Liver (tissue), 9 donors: ENCODE measurements around the gene LMAN2. TPM values are rescaled to one million over a fixed set of nuclear protein-coding genes. Genes with fewer than 3 reads are reported as not detected.
A peak's percentile ranks its signal among the peaks of the same experiment; 100 is the strongest.

Experiments
- DNase-seq: peaks from one replicate; pipeline ENCODE4 v3.0.0-alpha.2; 2017; ENCODE audit warnings: low spot score
- H3K27ac ChIP-seq, 2 donors: one replicate each; pipeline ENCODE4 v1.7.0; 2013; ENCODE audit warnings: inconsistent platforms in 2 of 2, low read length in 2 of 2, control low read depth in 1 of 2, low read depth in 1 of 2, mild to moderate bottlenecking in 1 of 2
- H3K27me3 ChIP-seq, 4 donors: one replicate each; pipeline versions ENCODE4 v1.6.1 to v1.7.0; 2013; ENCODE audit warnings: low read length in 3 of 4, inconsistent platforms in 1 of 4, mild to moderate bottlenecking in 1 of 4, moderate library complexity in 1 of 4; ENCODE audit not compliant: control insufficient read depth in 4 of 4, insufficient read depth in 4 of 4
- H3K36me3 ChIP-seq, 4 donors: one replicate each; pipeline versions ENCODE4 v1.6.1 to v1.7.0; 2013; ENCODE audit warnings: low read length in 3 of 4, mild to moderate bottlenecking in 3 of 4, low read depth in 1 of 4, moderate library complexity in 1 of 4; ENCODE audit not compliant: control insufficient read depth in 4 of 4, insufficient read depth in 3 of 4
- H3K4me1 ChIP-seq, 4 donors: one replicate each; pipeline versions ENCODE4 v1.6.1 to v1.7.0; 2013; ENCODE audit warnings: low read length in 3 of 4, mild to moderate bottlenecking in 3 of 4, moderate library complexity in 1 of 4; ENCODE audit not compliant: control insufficient read depth in 4 of 4, insufficient read depth in 4 of 4
- H3K4me3 ChIP-seq, 3 donors: one replicate each; pipeline versions ENCODE4 v1.6.1 to v1.7.0; 2013; ENCODE audit warnings: low read length in 3 of 3, control low read depth in 1 of 3, low read depth in 1 of 3, mild to moderate bottlenecking in 1 of 3
- H3K9ac ChIP-seq, 2 donors: one replicate each; pipeline ENCODE4 v1.7.0; 2013; ENCODE audit warnings: low read length in 2 of 2, mild to moderate bottlenecking in 2 of 2, moderate library complexity in 2 of 2, control low read depth in 1 of 2, low read depth in 1 of 2
- H3K9me3 ChIP-seq, 4 donors: one replicate each; pipeline versions ENCODE4 v1.6.1 to v1.7.0; 2013; ENCODE audit warnings: low read length in 3 of 4; ENCODE audit not compliant: control insufficient read depth in 4 of 4
- EGR1 ChIP-seq, 2 donors: IDR thresholded peaks; 2 replicates each; pipeline ENCODE4 v1.6.1; 2016 to 2018; ENCODE audit warnings: antibody characterized with exemption in 2 of 2, low read depth in 2 of 2
- FOXA1 ChIP-seq: IDR thresholded peaks from 2 replicates; pipeline ENCODE4 v1.6.1; 2016; ENCODE audit warnings: antibody characterized with exemption
- FOXA2 ChIP-seq: IDR thresholded peaks from 2 replicates; pipeline ENCODE4 v1.6.1; 2016; ENCODE audit warnings: antibody characterized with exemption
- HNF4A ChIP-seq, 2 donors: conservative IDR thresholded peaks; 2 replicates each; pipeline ENCODE4 v1.6.1; 2016; ENCODE audit warnings: antibody characterized with exemption in 2 of 2, mild to moderate bottlenecking in 2 of 2
- HNF4G ChIP-seq: IDR thresholded peaks from 2 replicates; pipeline ENCODE4 v1.6.1; 2016; ENCODE audit warnings: antibody characterized with exemption
- JUND ChIP-seq, 2 donors: IDR thresholded peaks; 2 replicates each; pipeline ENCODE4 v1.6.1; 2016; ENCODE audit warnings: antibody characterized with exemption in 2 of 2
- RXRA ChIP-seq, 2 donors: IDR thresholded peaks; 2 replicates each; pipeline ENCODE4 v1.6.1; 2017 to 2018; ENCODE audit warnings: antibody characterized with exemption in 2 of 2, mild to moderate bottlenecking in 1 of 2
- SP1 ChIP-seq: IDR thresholded peaks from 2 replicates; pipeline ENCODE4 v1.6.1; 2018; ENCODE audit warnings: antibody characterized with exemption, mild to moderate bottlenecking
- YY1 ChIP-seq: IDR thresholded peaks from 2 replicates; pipeline ENCODE4 v1.6.1; 2016; ENCODE audit warnings: antibody characterized with exemption, mild to moderate bottlenecking
- WGBS: extraction: QIAGEN DNeasy Blood & Tissue Kit; methylation state at CpG from one replicate; pipeline ENCODE4 v1.1.7; 2013; 5-methylcytosine and 5-hydroxymethylcytosine counted together
- polyA plus RNA-seq, 2 donors: library from polyadenylated mRNA; stranded (reverse) in 1 of 2; unstranded in 1 of 2; fragments of 200-250 nt in 1 of 2; fragments of >200 nt in 1 of 2; fragmentation: Nextera tagmentation in 1 of 2; extraction: Ambion mirVana in 1 of 2; gene quantifications; one replicate each; pipeline versions ENCODE4 v1.2.1 to v1.2.3, GENCODE V29; 2013 to 2015
- total RNA-seq, 2 donors: library from RNA; depleted of rRNA; stranded (reverse); fragments of >200 nt; gene quantifications; one replicate each; pipeline ENCODE4 v1.2.3, GENCODE V29; 2014
- TF ChIP-seq, protein P1 (sequence below): IDR thresholded peaks from 2 replicates; pipeline ENCODE4 v1.6.1; 2016; ENCODE audit warnings: antibody characterized with exemption, mild to moderate bottlenecking
- TF ChIP-seq, protein P2 (sequence below): IDR thresholded peaks from 2 replicates; pipeline ENCODE4 v1.6.1; 2016; ENCODE audit warnings: antibody characterized with exemption
- donor health status: healthy.
- donor health status: healthy.
- donor health status: healthy.
- donor health status: healthy.
- donor health status: healthy.

The LMAN2 gene
- total and polyA plus RNA-seq, 4 donors: 243 to 478 (median 364) TPM

GRCh38 chr5:177366528-177367322 lies 15.3 kb upstream of the LMAN2 start (continued):
- TF ChIP-seq, protein P1, sequence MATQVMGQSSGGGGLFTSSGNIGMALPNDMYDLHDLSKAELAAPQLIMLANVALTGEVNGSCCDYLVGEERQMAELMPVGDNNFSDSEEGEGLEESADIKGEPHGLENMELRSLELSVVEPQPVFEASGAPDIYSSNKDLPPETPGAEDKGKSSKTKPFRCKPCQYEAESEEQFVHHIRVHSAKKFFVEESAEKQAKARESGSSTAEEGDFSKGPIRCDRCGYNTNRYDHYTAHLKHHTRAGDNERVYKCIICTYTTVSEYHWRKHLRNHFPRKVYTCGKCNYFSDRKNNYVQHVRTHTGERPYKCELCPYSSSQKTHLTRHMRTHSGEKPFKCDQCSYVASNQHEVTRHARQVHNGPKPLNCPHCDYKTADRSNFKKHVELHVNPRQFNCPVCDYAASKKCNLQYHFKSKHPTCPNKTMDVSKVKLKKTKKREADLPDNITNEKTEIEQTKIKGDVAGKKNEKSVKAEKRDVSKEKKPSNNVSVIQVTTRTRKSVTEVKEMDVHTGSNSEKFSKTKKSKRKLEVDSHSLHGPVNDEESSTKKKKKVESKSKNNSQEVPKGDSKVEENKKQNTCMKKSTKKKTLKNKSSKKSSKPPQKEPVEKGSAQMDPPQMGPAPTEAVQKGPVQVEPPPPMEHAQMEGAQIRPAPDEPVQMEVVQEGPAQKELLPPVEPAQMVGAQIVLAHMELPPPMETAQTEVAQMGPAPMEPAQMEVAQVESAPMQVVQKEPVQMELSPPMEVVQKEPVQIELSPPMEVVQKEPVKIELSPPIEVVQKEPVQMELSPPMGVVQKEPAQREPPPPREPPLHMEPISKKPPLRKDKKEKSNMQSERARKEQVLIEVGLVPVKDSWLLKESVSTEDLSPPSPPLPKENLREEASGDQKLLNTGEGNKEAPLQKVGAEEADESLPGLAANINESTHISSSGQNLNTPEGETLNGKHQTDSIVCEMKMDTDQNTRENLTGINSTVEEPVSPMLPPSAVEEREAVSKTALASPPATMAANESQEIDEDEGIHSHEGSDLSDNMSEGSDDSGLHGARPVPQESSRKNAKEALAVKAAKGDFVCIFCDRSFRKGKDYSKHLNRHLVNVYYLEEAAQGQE: peak; percentile 78
- no peak for TF ChIP-seq FOXA1
- TF ChIP-seq, protein P2, sequence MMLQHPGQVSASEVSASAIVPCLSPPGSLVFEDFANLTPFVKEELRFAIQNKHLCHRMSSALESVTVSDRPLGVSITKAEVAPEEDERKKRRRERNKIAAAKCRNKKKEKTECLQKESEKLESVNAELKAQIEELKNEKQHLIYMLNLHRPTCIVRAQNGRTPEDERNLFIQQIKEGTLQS: no peak
- no peak for TF ChIP-seq EGR1 (IDR thresholded peaks at IDR 0.05; ENCODE audit: low read depth in 2 of 2)
- TF ChIP-seq JUND (IDR thresholded peaks at IDR 0.05): no peak

DNA sequence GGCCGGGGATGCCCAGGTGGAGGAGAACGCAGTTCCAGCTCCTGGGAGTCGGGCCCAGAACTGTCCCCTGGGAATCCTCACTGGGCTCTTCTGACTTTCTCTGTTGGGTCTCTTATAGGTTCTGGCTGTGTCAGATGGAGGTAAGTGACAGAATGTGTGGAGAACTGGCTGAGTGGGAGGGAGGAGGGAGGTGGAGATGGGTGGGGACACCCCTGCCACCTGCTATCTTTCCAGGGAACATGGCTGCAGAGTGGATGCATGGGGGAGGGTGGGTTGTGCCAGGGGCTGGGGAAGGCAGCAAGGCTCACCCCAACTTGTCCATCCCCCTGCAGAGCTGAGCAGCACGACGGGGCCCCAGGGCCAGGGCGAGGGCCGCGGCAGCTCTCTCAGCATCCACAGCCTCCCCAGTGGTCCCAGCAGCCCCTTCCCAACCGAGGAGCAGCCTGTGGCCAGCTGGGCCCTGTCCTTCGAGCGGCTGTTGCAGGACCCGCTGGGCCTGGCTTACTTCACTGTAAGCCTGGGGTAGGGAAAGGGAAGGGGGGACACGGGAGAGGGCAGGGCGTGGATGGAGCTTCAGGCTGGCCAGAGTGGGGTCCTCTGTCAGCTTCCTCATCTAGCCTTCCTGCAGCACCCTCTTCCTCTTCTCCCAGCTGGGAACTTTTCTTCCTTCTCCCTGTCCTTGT lies 14.5 kb upstream of the LMAN2 start:
- TF ChIP-seq HNF4A (conservative IDR thresholded peaks at IDR 0.05): no peak
- no peak for TF ChIP-seq YY1
- TF ChIP-seq HNF4G: no peak
- no peak for TF ChIP-seq FOXA2
- no peak for TF ChIP-seq RXRA (IDR thresholded peaks at IDR 0.05)
- TF ChIP-seq, protein P1: no peak
- no peak for TF ChIP-seq SP1
- no peaks in the 10 kb centered on the region for H3K36me3 ChIP-seq
- no peak for DNase-seq
- H3K9me3 ChIP-seq: no peaks in the 10 kb centered on the region
- H3K27me3 ChIP-seq: no peaks in the 10 kb centered on the region
- H3K27ac ChIP-seq: peak overlapping the region; percentile 89 to 97
- H3K4me1 ChIP-seq: peaks cover 24 to 75% (median 65%) of the 10 kb centered on the region in 4 donors
- WGBS: 90% methylated on average over 14 of the region's 14 CpGs
- peak overlapping the region in 1 of 2 donors; percentile 77 for H3K9ac ChIP-seq
- no peak overlapping the region for H3K4me3 ChIP-seq
